ENCODE results near the gene DDX46. TPM values are rescaled to one million over a fixed set of nuclear protein-coding genes. Genes with fewer than 3 reads are reported as not detected.

Gene DDX46
- total and polyA plus RNA-seq, 2 of the 8 experiments (the other 6 are each of a cell fraction or from before 2014, with no cell fraction given): 22.6 to 110 TPM

DNA sequence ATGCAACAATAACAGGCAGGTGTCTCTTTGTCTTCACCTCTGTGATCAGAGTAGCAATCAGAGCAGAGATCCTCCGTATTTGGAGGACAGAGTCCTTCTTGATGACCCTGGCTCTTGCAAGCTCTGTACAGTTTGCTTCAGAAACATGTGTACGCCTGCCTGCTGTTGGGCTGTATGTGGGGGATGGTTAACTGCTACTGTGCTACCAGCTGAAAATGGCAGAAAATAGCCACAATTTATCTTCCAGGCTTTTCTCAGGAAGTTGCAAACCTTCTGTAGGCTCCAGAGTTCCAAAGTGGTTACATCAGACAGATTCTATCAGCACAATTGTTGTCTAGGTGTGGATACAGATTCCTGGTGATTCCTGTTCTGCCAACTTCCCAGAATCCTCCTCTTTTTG lies 35.5 kb downstream of the DDX46 start (continued):
- no peak for TF ChIP-seq SP1 (IDR thresholded peaks at IDR 0.05; ENCODE audit: low read depth, low read length)
- TF ChIP-seq GABPA (IDR thresholded peaks at IDR 0.05; ENCODE audit: borderline replicate concordance, insufficient read depth, low read length): no peak
- TF ChIP-seq ZNF274 (IDR thresholded peaks at IDR 0.05; ENCODE audit: borderline replicate concordance, extremely low read depth, low read length): no peak
- no peak for TF ChIP-seq NANOG (IDR thresholded peaks at IDR 0.05; ENCODE audit: insufficient read depth, low read depth, low read length, poor library complexity, severe bottlenecking)
